ENCODE results near the gene SEL1L3. TPM values are rescaled to one million over a fixed set of nuclear protein-coding genes. Genes with fewer than 3 reads are reported as not detected.

SEL1L3 gene
- total RNA-seq (2022; extraction: Qiagen RNA extraction): 21.2 to 26.2 TPM (median 24.2 TPM) in 5 replicates

GRCh38 chr4:25862411-25863346, at the start of gene SEL1L3:
TSS of gene SEL1L3 (minus strand) at chr4:25862988. CDS start at chr4:25862836, 152 bp downstream.

Other genes starting within 250 kb of the SEL1L3 start
- gene SLC34A2, start 207.1 kb downstream of the SEL1L3 start, total RNA-seq (2022; extraction: Qiagen RNA extraction): 0.03 to 0.11 TPM (median 0.07 TPM) in 3 of 5 replicates, not detected in the others
- gene SMIM20, start 51.2 kb upstream of the SEL1L3 start, total RNA-seq (2022; extraction: Qiagen RNA extraction): 22.1 to 27.3 TPM (median 24.3 TPM) in 5 replicates

Measured in A549 treated with AZD2906 at 1 μM for 4 hours (cell line).